Renal cortical epithelial cell (primary cell): ENCODE results near the gene LMAN1L. TPM values are rescaled to one million over a fixed set of nuclear protein-coding genes. Genes with fewer than 3 reads are reported as not detected.

ENCODE experiments used
- DNase-seq: peaks from one replicate; pipeline ENCODE4 v3.0.0-alpha.2; 2011; ENCODE audit warnings: low read depth
- total RNA-seq: library from RNA; depleted of rRNA; stranded (reverse); fragments of >200 nt; gene quantifications from 2 replicates; pipeline ENCODE4 v1.2.3, GENCODE V29; 2014

LMAN1L gene
- total RNA-seq, 1 donor from 2014 or later: not detected

GRCh38 chr15:74794248-74794969 lies 18.2 kb upstream of the LMAN1L start:
- DNase-seq: no peak

- DNase-seq: no peak
Observed at GRCh38 chr15:74794970-74795349, 17.7 kb upstream of the LMAN1L start.

GRCh38 chr15:74795966-74796625 lies 16.5 kb upstream of the LMAN1L start:
- DNase-seq: no peak

GRCh38 chr15:74798388-74799254 lies 14.0 kb upstream of the LMAN1L start:
- DNase-seq: no peak

GRCh38 chr15:74799255-74799855 lies 13.3 kb upstream of the LMAN1L start:
- DNase-seq: no peak

- peak; percentile 55 for DNase-seq
Observed at GRCh38 chr15:74799856-74800558, 12.6 kb upstream of the LMAN1L start.

- no peak for DNase-seq
Observed at GRCh38 chr15:74800559-74801094, 12.0 kb upstream of the LMAN1L start.

- no peak for DNase-seq
Observed at GRCh38 chr15:74801311-74801997, 11.2 kb upstream of the LMAN1L start.

GRCh38 chr15:74802290-74802689 lies 10.3 kb upstream of the LMAN1L start:
- DNase-seq: no peak

GRCh38 chr15:74802862-74803447 lies 9.7 kb upstream of the LMAN1L start:
- no peak for DNase-seq

GRCh38 chr15:74804935-74805334 lies 7.7 kb upstream of the LMAN1L start:
- DNase-seq: no peak

GRCh38 chr15:74807282-74807681 lies 5.4 kb upstream of the LMAN1L start:
- no peak for DNase-seq

GRCh38 chr15:74808078-74808839 lies 4.4 kb upstream of the LMAN1L start:
- peak; percentile 31 for DNase-seq

GRCh38 chr15:74808840-74809229 lies 3.8 kb upstream of the LMAN1L start:
- DNase-seq: no peak

- DNase-seq: no peak
Observed at GRCh38 chr15:74809242-74809641, 3.4 kb upstream of the LMAN1L start.

- DNase-seq: no peak
Observed at GRCh38 chr15:74809956-74810355, 2.7 kb upstream of the LMAN1L start.

- DNase-seq: no peak
Observed at GRCh38 chr15:74815121-74815934, 2.7 kb downstream of the LMAN1L start.

- DNase-seq: no peak
Observed at GRCh38 chr15:74815961-74816360, 3.3 kb downstream of the LMAN1L start.
